Panc1 (cell line): ENCODE results near the gene SPATA20.

Experiments used
- CTCF ChIP-seq: fragments of 450-650 bp; IDR thresholded peaks from 2 replicates; pipeline ENCODE4 v1.5.1; 2017; ENCODE audit warnings: mild to moderate bottlenecking
- REST ChIP-seq, 2 experiments: IDR thresholded peaks; 2 replicates each; pipeline ENCODE4 v1.6.1; 2011 to 2012; ENCODE audit warnings: low read depth in 2 of 2, control low read depth in 1 of 2, low read length in 1 of 2, mild to moderate bottlenecking in 1 of 2, moderate library complexity in 1 of 2; ENCODE audit not compliant: insufficient read depth in 1 of 2
- TCF7L2 ChIP-seq: IDR thresholded peaks from 2 replicates; pipeline ENCODE4 v1.6.1; 2011; ENCODE audit warnings: mild to moderate bottlenecking, low read depth, low read length, inconsistent platforms

- TF ChIP-seq CTCF (no peak), REST (IDR thresholded peaks at IDR 0.05; ENCODE audit: insufficient read depth in 1 of 2, low read depth in 2 of 2, low read length in 1 of 2) (no peak), TCF7L2 (no peak)
These were observed 49.4 kb downstream of the SPATA20 start for GRCh38 chr17:50596191-50597037.
